NCI-H1092 treated with DMSO at 0.1 percent for 48 hours (cell line): ENCODE measurements around the gene PTPN20.
A peak's percentile ranks its signal among the peaks of the same experiment; 100 is the strongest.

Experiments used
- DNase-seq: peaks from one replicate; lab custom pipeline; 2025; lab: John Stamatoyannopoulos, UW

PTPN20 gene

DNA sequence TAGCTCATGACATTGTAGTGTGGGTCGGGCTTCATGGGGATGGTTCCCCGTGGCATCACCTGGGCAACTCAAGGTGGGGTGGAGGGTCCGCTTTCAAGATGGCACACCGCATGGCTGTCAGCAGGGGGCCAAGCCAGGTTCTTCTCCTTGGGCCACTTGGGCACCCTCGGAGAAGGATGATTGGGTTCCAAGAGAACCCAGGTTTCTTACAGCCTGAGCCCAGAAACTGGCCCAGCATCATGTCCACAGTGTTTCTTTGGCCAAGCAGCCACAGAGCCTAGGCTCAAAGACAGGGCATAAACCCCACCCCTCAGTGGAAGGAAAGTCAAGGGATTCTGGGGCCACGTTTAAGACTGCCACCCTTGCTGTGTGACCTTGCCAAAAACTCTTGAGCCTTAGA lies 110.6 kb downstream of the PTPN20 start:
- no peak for DNase-seq

DNA sequence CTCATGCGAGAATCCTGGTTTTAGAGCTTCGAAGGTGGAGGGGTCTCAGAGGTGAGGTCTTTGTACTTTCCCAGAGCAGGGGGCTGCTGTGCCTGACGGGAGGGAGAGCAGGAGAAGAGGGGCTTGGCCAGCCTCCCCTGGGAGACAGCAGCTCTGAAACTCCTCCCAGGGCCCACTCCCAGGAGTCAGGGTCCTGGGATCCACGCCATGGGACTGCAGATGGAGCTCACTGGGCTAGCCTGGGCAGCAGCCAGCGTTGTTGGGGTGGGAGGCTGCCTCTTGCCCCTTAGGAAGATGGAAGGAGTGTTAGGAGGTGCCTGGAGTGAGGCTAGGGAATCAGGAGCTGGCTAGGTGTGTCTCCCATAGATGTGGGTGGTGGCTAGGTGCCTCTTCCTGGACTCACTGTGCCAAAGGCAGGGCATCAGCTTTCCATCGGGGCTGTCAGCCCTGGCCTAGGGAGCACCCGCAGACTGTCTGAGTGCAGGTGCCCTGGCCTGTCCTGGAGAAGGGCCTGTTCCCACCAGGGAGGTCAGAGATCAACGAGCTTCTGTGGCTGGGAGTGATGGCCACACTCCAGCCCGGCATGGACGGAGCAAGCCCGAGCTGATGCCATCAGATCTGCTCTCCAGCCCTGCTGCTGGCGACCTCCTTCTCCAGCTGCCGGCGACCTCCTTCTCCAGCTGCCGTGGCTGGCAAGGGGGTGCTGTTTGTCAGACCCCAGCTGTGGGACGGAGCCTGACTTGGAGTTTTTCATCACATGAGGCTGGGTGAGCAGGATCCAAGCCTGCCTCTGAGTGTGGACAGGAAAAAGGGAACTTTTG lies 111.3 kb downstream of the PTPN20 start:
- DNase-seq = no peak

DNA sequence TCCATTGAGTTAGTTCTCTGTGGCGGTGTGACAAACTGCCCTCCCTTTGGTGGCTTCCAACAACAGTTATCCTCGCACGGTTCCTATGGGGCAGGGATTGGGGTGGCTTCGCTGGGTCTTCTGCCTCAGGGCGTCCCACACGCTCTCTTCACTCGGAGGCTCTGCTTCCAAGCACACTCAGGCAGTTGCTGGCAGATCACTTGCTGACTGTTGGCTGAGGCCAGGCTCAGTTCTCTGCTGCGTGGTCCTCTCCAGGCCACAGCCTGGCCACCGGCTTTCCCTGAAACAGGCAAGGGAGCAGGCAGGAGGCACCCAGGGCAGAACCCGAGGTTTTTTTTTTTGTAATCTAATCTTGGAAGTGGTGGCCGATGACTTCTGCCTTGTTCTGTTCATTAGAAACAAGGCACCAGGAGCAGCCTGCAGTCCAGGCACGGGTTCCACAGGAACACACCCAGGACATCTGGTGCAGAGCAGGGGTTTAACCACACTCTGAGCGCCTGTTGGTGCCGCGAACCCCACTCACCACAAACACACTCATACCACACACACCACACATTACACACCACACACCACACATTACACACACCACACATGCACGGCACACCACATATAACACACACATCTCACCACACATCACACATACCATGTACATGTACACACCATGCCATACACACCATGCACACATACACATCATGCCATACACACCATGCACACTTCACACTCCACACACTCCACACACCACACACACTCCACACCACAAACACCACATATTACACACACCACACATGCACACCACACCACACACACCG lies 112.2 kb downstream of the PTPN20 start:
- no peak for DNase-seq

DNA sequence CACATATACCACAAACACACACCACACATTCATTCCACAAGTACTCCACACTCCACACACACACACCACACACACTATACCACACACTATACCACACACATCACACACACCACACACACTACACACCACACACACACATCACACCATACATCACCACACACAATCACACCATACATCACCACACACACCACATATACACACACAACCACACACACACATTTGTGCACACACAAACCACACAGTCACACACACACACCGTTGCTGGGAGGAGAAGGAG lies 112.8 kb downstream of the PTPN20 start:
- DNase-seq = no peak

DNA sequence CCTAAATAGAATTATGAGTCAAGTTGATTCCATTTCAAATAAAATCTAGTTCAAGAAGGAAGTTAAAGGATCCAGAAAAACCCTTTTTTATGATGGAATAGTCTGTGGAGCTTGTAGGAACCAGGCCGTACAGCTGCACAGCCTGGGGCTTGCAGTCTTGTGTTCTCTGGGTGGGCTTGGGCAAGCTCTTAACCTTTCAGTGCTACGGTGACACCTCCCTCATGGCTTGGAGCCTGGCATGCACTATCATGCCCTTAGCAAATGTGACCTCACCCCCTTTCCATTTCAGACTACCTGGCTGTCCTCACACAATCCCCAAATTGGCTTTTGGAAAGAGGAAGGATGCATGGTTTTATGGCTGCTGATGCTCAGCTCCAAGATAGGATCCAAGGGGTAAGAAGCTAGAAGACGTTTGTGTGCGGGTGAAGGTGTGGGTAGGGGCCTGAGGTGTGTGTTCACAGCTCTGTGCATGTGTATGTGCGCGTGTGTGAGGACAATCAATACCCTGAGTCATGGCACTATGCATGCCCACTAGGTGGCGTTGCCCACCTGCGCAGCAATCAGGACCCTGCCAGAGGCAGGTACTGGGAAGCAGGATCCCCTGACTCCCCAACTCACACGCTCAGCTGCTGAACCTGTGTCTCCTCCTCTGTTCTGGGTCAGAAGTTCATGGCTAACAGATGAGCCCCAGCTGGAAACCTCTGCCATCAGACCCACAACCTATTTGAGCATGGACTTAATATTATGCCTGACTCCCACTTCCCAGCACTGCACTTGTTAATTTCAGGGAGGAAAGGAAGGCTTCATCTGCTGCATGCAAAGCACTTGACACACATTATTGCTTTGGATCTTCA lies 113.4 kb downstream of the PTPN20 start:
- DNase-seq = peak; percentile 4

DNA sequence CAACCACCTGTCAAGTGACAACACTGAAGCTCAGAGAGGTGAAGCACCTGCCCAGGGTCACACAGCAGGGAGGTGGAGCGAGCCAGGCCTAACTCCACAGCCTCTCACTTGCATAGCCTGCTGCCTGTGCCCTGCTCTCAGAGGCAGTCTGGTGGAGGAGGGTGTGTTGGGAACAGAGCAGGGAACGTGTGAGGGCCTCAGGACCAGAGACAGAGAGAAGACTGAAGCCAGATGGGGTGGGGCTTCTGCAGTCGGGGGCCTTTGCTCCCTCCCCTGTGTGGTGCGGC lies 114.0 kb downstream of the PTPN20 start:
- no peak for DNase-seq

DNA sequence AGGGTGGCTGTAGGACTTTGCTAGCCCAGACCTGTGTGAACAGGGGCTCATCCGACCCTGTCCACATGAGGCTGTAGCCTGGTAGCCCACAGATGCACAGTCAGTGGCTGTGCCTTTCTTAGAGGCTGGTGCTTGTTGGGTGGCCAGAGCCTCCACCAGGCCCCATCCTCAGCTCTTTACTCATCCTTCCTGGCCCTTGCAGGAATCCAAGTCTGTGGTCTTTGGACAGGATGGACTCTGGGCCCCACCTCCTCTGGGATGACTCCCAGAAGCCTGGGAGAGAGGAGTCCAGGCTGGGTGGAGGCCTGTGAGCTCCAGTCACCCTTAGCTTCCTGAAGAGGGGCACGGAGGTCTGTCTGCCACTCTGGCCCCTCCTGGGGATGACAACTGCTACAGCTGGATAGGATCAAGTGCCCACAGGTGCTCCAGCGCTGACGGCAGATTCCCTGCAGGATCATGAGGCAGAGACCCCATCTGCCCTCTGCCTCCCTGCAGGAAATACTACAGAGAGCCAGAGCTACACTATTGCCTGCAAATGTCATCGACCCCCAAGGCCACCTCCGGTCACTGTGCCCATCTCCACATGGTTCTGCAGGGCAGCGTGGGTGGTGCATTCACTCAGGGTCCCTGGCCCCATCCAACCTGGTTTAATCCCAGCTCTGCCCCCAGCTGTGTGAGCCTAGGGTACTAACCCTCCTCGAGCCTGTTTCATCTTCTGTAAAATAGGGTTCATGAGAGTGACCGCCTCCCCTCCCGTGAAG lies 114.5 kb downstream of the PTPN20 start:
- no peak for DNase-seq

DNA sequence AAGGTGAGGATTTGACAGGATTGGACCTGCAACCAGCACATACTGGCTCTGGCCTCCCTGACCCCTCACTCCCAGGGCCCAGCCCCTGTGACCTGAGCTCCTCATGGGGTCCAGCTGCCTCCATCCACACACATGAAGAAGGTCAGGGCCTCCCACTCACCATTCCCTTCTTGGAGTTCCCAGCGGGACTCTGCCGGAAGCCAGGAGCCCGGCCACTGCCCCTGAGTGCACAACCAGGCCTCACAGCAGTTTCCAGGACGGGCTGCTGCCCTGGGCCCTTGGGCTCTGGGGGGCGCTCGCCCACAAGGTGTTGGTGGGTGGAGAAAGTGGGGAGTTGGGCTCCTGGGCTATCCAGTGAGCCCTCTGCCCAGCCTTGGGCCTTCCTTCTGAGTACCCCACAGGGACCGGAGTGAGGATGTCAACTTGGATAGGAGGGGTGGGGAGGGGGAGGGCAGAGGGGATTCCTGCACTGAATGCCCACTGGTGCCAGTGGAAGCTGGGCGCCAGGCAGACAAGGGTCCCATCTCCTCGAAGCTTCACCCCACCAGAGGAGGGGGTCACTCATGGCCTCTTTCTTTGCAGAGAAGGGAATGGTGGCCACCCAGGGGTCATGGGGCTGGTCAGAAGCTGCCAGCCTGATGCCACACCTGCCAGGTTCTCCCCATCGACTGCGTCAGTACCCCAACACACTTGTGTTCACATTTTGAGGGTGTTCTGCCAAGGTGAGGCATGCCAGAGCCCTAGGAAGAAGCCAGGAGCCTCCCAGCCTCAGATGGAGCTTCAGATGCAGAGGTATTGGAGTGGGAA lies 115.3 kb downstream of the PTPN20 start:
- DNase-seq = no peak

DNA sequence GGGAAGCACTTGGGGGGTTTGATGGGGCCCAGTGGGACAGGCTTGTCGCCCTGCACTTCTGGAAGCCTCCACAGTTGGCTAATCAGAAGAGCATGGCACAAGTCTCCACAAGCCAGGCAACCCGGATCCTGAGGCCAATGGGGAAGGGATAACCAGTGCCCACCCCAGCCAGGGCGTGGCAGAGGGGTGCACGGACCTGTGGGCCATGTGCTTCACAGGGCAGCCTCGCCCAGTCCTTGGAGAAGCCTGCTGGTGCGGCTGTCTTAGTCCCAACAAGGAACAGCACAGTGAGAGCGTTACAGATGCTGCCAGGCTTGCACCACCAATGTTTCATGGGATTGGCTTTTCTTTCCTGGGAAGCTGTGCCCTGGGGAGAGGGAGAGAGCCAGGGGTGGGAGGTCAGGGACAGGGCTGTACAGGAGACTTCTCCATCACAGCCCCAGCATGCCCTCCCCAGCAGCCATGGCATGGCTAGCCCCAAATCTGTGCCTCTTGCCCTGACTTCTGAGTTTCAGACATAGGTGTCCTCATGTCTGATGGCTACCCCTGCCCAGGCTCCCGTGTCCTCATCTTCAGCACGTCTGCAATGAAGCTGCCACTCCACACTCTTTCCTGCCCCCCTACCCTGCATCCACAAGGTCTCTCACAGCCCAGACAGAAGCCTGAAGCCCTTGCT lies 116.0 kb downstream of the PTPN20 start:
- DNase-seq = no peak

DNA sequence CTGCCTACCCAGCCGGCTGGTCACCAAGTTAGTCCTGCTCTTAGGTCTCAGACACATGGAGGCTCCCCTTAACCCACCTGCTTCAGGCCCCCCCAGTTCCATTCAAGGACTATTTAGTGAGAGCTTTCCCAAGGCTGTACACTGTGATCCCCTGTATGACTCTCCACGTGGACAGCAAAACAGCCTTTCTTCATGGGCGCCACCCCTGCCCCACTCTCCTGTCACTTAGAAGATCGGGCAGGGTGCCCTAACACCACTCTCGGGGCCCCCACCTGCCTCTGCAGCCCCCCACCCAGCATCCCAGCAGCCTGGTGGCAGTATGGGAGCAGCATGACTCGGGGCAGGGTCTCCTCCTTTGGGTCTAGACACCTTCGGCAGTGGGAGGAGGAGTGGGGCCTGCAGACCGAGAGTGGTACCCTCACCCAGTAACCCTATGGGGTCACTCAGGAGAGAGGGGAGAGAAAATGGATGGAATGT lies 116.6 kb downstream of the PTPN20 start:
- DNase-seq = no peak

DNA sequence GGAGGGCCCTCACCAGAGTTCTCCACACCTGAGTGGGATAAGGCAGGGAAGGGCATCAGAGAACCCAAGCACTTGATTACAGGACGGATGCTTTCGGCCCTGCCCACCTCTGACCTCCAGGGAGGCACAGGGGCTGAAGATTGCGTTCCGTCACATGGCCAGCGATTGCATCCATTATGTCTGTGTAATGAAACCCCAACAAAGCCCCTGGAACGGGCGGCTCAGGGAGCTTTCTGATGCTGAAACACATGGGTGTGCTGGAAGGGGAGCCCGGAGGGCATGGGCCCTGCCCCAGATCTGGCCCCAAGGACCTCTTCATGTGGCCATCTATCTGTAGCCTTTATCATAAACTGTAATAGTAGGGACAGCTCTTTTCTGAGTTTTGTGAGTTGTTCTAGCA lies 117.2 kb downstream of the PTPN20 start:
- no peak for DNase-seq

DNA sequence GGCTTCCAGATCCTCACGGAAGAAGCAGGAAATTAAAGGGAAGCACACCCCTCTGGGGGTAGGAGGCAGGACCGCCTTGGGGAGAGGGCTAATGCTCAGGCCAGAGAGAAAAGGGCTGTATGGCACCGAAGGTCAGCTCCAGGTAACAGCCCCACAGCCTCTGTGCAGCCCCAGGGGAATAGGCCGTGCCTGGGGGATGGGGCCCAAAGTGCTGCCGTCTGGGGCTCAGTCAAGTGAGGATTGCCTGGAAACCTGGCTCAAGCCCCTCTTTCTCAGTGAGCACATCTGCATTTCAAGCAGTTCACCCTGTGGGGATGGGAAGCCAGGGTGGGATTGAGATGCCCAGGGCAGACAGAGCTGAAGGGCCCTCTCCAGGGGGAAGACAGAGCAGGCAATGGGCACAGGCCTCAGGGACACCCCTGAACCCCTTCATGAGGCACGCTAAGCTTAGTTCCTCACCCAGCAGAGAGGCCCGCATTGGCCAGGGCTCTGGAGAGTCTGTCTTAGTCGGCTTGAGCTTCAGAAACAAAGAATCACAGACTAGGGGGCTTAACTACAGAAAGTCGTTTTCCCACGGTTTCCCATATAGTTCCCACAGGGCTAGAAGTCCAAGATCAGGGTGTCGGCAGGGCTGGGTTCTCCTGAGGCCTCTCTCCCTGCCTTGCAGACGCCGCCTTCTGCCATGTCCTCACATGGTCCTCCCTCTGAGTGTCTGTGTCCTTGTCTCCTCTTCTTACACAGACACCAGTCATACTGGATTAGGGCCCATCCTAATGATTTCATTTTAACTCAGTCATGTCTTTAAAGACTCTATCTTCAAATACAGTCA lies 118.2 kb downstream of the PTPN20 start:
- DNase-seq = no peak

DNA sequence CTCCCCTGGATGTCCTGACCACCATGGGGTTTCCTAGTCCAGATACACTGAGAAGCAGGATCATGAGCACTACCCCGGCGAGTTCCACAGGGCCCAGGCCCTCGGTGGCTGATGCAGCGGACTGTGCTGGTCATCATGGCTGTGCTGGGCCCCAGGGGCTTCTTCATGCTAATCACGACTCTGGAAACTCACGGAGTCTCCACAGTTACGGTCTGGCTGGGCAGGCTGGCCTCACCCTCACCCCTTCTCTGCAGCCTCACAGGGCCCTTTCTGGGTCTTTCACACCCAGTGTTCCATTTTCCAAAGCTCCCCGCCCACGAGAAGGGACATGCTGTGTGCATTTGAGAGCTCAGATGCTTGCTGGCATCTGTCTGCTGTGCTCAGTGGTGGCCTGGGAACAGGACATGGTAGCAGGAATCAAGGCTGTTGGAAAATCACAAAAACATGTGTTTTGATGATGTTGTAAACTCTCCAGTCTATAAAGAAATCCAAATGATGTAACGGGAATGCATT lies 119.0 kb downstream of the PTPN20 start:
- no peak for DNase-seq

DNA sequence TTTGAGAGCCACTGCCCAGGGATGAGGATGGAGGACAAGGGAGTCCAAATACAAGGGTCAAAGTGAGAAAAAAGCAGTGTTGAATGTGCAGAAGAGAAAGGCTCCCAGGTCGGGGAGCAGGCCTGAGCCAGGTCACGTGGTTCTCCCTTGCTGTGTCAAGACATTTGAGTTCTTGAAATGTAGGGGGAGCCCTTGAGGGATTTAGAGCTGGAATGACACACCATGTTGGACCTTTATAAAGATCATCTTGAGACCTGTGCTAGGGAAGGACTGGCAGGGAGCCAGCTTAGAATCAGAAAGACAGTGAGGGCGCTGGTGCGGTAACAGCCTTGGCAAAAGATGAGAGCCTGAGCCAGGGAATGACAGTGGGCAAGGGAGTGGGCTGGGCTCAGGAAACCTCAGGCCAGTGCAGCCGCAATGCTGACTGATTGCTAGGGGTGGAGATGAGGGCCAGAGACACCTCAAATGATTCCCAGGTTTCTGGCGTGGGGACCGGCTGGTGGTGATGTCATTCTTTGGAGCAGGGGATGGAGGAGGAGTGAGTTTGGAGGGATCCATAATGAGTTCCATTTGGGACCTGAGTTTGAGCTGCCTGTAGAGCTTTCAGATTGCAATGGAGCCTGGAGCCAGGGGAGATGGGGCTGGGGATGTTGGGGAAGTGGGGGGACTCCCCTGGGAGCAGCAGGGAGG lies 120.1 kb downstream of the PTPN20 start:
- DNase-seq = no peak

DNA sequence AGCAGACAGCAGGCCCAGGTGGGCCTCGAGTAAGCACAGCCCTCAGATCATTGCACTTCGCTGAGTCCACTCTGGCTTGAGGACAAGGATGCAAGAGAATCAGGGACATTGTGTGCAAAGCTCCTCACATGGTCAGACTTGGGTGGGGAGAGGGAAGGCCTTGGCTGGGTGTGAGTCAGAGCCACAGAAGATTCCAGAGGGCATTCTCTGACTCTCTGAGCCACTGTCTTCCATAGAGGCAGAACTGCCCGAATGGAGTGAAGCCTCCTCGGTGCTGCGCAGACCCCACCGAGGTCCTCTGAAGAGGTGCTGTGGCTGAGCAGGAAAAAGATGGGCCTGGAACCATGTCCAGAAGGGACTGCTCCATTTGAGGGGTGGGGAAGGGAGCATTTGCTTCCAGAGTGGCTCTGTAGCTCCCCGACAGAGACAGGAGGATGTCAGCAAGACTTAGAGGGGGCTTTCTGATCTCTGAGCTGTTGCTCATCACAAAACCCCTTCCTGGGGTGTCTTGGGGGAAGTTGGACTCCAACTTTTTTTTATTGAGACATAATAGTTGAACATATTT lies 120.8 kb downstream of the PTPN20 start:
- no peak for DNase-seq

DNA sequence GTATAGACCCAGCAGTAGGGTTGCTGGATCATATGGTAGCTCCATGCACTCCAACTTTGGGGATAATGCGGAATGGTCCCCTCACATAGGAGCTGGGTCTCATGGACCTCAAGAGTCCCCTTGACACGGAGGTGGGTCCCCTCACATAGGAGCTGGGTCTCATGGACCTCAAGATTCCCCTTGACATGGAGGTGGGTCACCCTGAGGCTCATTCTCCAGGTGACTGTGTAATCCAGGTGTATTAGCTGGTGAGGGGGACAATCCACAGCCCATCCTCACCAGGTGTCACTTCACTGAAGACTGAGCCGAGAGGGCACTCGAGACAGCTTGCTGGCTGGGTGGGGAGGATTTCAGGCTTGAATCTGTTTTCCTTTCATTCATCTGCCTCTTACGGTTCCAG lies 121.9 kb downstream of the PTPN20 start:
- DNase-seq = no peak

DNA sequence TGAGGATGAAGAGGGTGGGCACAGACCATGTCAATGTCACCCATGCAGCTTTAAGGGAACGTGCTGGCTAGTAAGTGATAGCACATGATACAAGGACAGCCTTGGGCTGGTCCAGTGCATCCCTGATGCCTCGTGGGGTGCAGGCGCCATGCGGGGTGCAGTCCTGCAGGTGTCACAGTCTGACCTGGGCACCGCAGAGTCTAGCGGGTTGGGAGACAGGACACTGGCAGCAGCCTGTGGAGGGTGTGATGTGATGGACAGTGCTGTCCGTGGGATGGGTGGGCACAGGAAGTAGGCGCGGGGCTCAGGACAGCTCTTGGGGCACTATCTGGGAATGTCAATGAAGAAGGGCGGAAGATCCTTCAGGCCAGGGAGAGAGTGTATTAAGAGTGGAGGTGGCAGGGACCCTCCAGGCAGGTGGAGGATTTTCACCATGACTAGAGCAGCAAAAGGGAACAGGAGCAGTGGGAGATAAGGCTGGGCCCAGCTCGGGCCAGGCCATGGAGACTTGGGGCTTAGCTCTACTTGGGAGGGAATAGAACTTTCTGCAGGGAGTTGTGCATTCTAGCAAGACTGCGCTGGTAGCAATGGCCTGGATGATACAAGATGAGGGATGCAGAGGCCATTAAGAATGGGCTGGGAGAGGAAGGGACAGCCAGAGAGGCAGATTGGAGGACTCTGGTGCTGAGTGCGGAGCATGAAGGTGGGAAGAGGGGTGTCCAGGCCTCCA lies 122.5 kb downstream of the PTPN20 start:
- no peak for DNase-seq
